Stomach (tissue), 9 donors: ENCODE results near the gene TMEM143. TPM values are rescaled to one million over a fixed set of nuclear protein-coding genes. Genes with fewer than 3 reads are reported as not detected.

Experiments
- DNase-seq, 2 donors: peaks; one replicate each; pipeline versions ENCODE4 v3.0.0 to v3.0.0-alpha.2; 2013 to 2019
- H3K27ac ChIP-seq, 5 donors: fragments of 200-600 bp in 4 of 5; sonication (generic) in 4 of 5; one replicate each; pipeline ENCODE4 v1.5.1; 2013 to 2019; ENCODE audit warnings: mild to moderate bottlenecking in 1 of 5, moderate library complexity in 1 of 5
- H3K27me3 ChIP-seq, 3 donors: fragments of 200-600 bp; sonication (generic); one replicate each; pipeline ENCODE4 v1.5.1; 2017 to 2019; ENCODE audit warnings: mixed run types in 1 of 3
- H3K36me3 ChIP-seq, 4 donors: fragments of 200-600 bp; sonication (generic); 1 replicate in 3 of 4; 2 replicates in 1 of 4; pipeline ENCODE4 v1.5.1; 2016 to 2019
- H3K4me1 ChIP-seq, 4 donors: fragments of 200-600 bp; sonication (generic); one replicate each; pipeline ENCODE4 v1.5.1; 2016 to 2019
- H3K4me3 ChIP-seq, 4 donors: fragments of 200-600 bp; sonication (generic) in 3 of 4; one replicate each; pipeline ENCODE4 v1.5.1; 2016 to 2019; ENCODE audit warnings: mild to moderate bottlenecking in 1 of 4
- H3K9me3 ChIP-seq, 4 donors: fragments of 200-600 bp; sonication (generic); one replicate each; pipeline ENCODE4 v1.5.1; 2016 to 2019
- EP300 ChIP-seq: sonication (generic); formaldehyde crosslinking; IDR thresholded peaks from one replicate; pipeline ENCODE4 v1.6.1; 2017; ENCODE audit warnings: antibody characterized with exemption
- POLR2A ChIP-seq, 4 donors: fragments of 450-650 bp; IDR thresholded peaks; one replicate each; pipeline ENCODE4 v1.6.1; 2016; ENCODE audit warnings: antibody characterized with exemption in 4 of 4, control low read depth in 2 of 4, mild to moderate bottlenecking in 1 of 4, moderate library complexity in 1 of 4
- POLR2AphosphoS5 ChIP-seq, 3 donors: sonication (generic); formaldehyde crosslinking; IDR thresholded peaks; one replicate each; pipeline ENCODE4 v1.6.1; 2016; ENCODE audit warnings: antibody characterized with exemption in 3 of 3
- WGBS, 5 donors: extraction: QIAGEN DNeasy Blood & Tissue Kit in 3 of 5; methylation state at CpG; one replicate each; pipeline versions ENCODE4 v1.1.5 to v1.1.7; 2013 to 2018; 5-methylcytosine and 5-hydroxymethylcytosine counted together
- intact Hi-C: fragments of 100-400 bp; cut with DNase I; formaldehyde crosslinking; loops from one replicate; pipeline ENCODE4 v1.15.1; 2023; ENCODE audit warnings: low total_unique reads
- polyA plus RNA-seq, 3 donors: library from polyadenylated mRNA; stranded (reverse); fragments of 200-250 nt; gene quantifications; one replicate each; pipeline ENCODE4 v1.2.3, GENCODE V29; 2013
- total RNA-seq, 5 donors: library from RNA; depleted of rRNA; stranded (reverse); fragments of >200 nt; gene quantifications; one replicate each; pipeline versions ENCODE4 v1.1.0 to v1.2.3, GENCODE V29; 2014 to 2016
- TF ChIP-seq, protein P1 (sequence below), 7 experiments: fragments of 450-650 bp in 4 of 7; fragments of 200-600 bp in 3 of 7; sonication (generic) in 3 of 7; IDR thresholded peaks; one replicate each; pipeline ENCODE4 v1.5.1; 2016 to 2019; ENCODE audit warnings: antibody characterized with exemption in 7 of 7, control low read depth in 2 of 7, mild to moderate bottlenecking in 1 of 7
- donor health status: healthy with polysubstance abuse.
- donor health status: Bipolar disorder and iron deficiency.
- donor health status: healthy.

Gene TMEM143
- total and polyA plus RNA-seq, 8 donors = 4.2 to 33.3 (median 10.0) TPM

DNA sequence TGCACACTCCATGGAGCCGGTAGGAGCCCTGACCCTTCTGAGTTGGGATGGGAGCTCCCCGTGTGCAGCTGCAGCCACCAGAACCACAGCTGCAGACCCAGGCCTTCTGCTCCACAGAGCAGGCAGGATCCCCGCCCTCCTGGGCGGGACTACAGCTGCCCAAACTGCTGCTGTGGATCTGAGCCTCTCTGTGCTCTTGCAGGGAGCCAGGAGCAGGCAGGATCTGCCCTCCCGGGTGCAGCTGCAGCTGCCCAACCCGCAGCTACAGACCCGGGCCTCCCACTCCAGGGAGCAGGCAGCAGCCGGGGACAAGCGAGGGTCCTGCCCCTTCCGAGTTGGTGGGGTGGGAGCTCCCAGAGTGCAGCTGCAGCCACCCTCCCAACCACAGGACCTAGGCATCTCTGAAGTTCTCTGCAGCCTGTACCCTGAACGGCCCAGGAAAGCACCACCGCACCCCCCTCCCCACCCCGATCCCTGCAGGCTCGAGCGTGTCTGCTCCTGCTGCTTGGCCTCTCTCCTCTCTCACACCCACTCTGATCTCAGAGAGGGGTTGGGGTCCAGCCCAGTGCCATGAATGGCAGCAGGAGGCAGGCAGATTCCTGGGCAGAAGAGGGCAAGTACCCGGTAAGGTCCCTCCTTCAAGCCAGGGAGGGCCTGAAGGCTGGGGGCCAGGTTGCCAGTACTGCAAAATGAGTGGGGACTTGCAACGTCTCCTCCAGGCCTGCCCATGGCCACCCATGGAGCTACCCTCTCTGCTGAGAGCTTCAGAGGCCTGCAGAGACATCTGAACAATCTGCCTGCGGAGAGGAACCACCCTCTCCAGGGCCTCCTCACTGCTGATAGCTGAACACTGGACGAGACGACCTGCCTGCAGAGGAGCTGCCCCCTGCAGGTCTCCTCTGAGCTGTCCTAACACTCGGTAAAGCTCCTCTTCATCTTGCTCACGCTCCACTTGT lies 54.8 kb downstream of the TMEM143 start:
- Histone ChIP-seq H3K27ac (peak overlapping the region in 1 of 5 donors; percentile 32), H3K9me3 (no peaks in the 10 kb centered on the region), H3K27me3 (no peaks in the 10 kb centered on the region), H3K4me1 (peaks cover 0 to 7% (median 0%) of the 10 kb centered on the region in 4 donors), H3K4me3 (no peak overlapping the region), H3K36me3 (no peaks in the 10 kb centered on the region)
- intact Hi-C loops = no loop called here
- 52 to 64% (median 57%) methylated on average over 11 to 22 of the region's 22 CpGs for WGBS, 5 donors
- peak in 1 of 2 donors; percentile 59 for DNase-seq
- no peak for TF ChIP-seq POLR2AphosphoS5 (IDR thresholded peaks at IDR 0.05)
- TF ChIP-seq EP300 = no peak
- TF ChIP-seq, protein P1, sequence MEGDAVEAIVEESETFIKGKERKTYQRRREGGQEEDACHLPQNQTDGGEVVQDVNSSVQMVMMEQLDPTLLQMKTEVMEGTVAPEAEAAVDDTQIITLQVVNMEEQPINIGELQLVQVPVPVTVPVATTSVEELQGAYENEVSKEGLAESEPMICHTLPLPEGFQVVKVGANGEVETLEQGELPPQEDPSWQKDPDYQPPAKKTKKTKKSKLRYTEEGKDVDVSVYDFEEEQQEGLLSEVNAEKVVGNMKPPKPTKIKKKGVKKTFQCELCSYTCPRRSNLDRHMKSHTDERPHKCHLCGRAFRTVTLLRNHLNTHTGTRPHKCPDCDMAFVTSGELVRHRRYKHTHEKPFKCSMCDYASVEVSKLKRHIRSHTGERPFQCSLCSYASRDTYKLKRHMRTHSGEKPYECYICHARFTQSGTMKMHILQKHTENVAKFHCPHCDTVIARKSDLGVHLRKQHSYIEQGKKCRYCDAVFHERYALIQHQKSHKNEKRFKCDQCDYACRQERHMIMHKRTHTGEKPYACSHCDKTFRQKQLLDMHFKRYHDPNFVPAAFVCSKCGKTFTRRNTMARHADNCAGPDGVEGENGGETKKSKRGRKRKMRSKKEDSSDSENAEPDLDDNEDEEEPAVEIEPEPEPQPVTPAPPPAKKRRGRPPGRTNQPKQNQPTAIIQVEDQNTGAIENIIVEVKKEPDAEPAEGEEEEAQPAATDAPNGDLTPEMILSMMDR (IDR thresholded peaks at IDR 0.05) = no peak
- no peak for TF ChIP-seq POLR2A (IDR thresholded peaks at IDR 0.05)

GRCh38 chr19:48303866-48304265 lies 59.9 kb downstream of the TMEM143 start:
- TF ChIP-seq EP300 (no peak), POLR2AphosphoS5 (IDR thresholded peaks at IDR 0.05) (no peak), POLR2A (IDR thresholded peaks at IDR 0.05) (no peak)
- TF ChIP-seq, protein P1 (IDR thresholded peaks at IDR 0.05) = no peak
- no peak for DNase-seq

DNA sequence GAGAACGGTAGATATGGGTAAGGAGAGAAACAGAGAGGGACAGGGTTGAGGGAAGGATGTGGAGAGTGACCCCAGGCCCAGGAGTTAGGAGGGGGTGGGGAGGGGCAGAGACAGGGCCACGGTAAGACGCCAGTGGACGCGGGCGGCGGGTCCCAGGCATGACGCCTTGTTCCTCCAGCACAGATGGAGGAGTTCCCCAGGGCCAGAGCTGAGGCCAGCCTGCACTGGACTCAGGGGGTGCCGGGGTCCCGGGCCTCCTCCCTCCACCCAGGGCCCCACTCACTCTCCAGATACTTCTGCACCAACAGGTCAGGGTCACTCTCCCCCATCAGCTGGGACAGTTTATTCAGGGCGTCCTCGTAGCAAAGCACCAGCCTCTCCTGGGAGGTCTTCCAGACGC lies 60.4 kb downstream of the TMEM143 start:
- H3K27me3 ChIP-seq = no peaks in the 10 kb centered on the region
- H3K36me3 ChIP-seq = no peaks in the 10 kb centered on the region
- H3K4me1 ChIP-seq = no peaks in the 10 kb centered on the region
- intact Hi-C loops = no loop called here
- H3K9me3 ChIP-seq = no peaks in the 10 kb centered on the region
- no peak overlapping the region for H3K4me3 ChIP-seq
- WGBS, 5 donors = 82 to 94% (median 92%) methylated on average over 9 to 13 of the region's 13 CpGs
- no peak for DNase-seq
- no peak for TF ChIP-seq EP300
- no peak for TF ChIP-seq POLR2AphosphoS5 (IDR thresholded peaks at IDR 0.05)
- TF ChIP-seq, protein P1 (IDR thresholded peaks at IDR 0.05) = no peak
- no peak for TF ChIP-seq POLR2A (IDR thresholded peaks at IDR 0.05)
- H3K27ac ChIP-seq = no peak overlapping the region

More at GRCh38 chr19:48303866-48304265, 59.9 kb downstream of the TMEM143 start:
- Histone ChIP-seq H3K4me1 (peaks cover 0 to 3% (median 0%) of the 10 kb centered on the region in 4 donors), H3K9me3 (no peaks in the 10 kb centered on the region), H3K27ac (no peak overlapping the region), H3K36me3 (no peaks in the 10 kb centered on the region), H3K4me3 (no peak overlapping the region), H3K27me3 (no peaks in the 10 kb centered on the region)
- 83 to 87% (median 84%) methylated on average over 18 to 19 of the region's 19 CpGs for WGBS, 5 donors
- intact Hi-C loops = no loop called here

GRCh38 chr19:48302600-48302959 lies 61.2 kb downstream of the TMEM143 start:
- H3K9me3 ChIP-seq = no peaks in the 10 kb centered on the region
- H3K27ac ChIP-seq = no peak overlapping the region
- H3K4me3 ChIP-seq = no peak overlapping the region
- H3K36me3 ChIP-seq = no peaks in the 10 kb centered on the region
- H3K4me1 ChIP-seq = no peaks in the 10 kb centered on the region
- peaks cover 0 to under 1% (median 0%) of the 10 kb centered on the region in 3 donors for H3K27me3 ChIP-seq
- DNase-seq = no peak
- 88 to 93% (median 91%) methylated on average over 10 to 12 of the region's 12 CpGs for WGBS, 5 donors
- TF ChIP-seq EP300 (no peak), POLR2AphosphoS5 (IDR thresholded peaks at IDR 0.05) (no peak)
- TF ChIP-seq, protein P1 (IDR thresholded peaks at IDR 0.05) = no peak
- intact Hi-C loops = no loop called here
